Lung (tissue), 12 donors: ENCODE results near the gene CYTH2. TPM values are rescaled to one million over a fixed set of nuclear protein-coding genes. Genes with fewer than 3 reads are reported as not detected.

ENCODE experiments used
- ATAC-seq: fragments of 200-7000 bp; cut with Tn5 transposase; one replicate; pipeline ENCODE4 v1.9.1; 2020; ENCODE audit warnings: moderate number of reproducible peaks; ENCODE audit not compliant: insufficient read depth, low FRiP score
- DNase-seq, 3 donors: peaks; one replicate each; pipeline ENCODE4 v3.0.0-alpha.2; 2013 to 2017
- H3K27ac ChIP-seq, 2 donors: one replicate each; pipeline ENCODE4 v1.5.1; 2013; ENCODE audit warnings: mild to moderate bottlenecking in 2 of 2, moderate library complexity in 2 of 2, control low read depth in 1 of 2, inconsistent platforms in 1 of 2, low read depth in 1 of 2, low read length in 1 of 2
- H3K27me3 ChIP-seq, 3 donors: one replicate each; pipeline ENCODE4 v1.5.1; 2013; ENCODE audit warnings: low read length in 2 of 3; ENCODE audit not compliant: control insufficient read depth in 3 of 3, insufficient read depth in 3 of 3
- H3K36me3 ChIP-seq, 4 donors: one replicate each; pipeline ENCODE4 v1.5.1; 2013; ENCODE audit warnings: low read length in 4 of 4, mild to moderate bottlenecking in 1 of 4, moderate library complexity in 1 of 4; ENCODE audit not compliant: control insufficient read depth in 4 of 4, insufficient read depth in 4 of 4
- H3K4me1 ChIP-seq, 5 donors: one replicate each; pipeline ENCODE4 v1.5.1; 2013; ENCODE audit warnings: low read length in 5 of 5, mild to moderate bottlenecking in 2 of 5, moderate library complexity in 1 of 5; ENCODE audit not compliant: control insufficient read depth in 5 of 5, insufficient read depth in 5 of 5
- H3K4me3 ChIP-seq: one replicate; pipeline ENCODE4 v1.5.1; 2013; ENCODE audit warnings: mild to moderate bottlenecking, control low read depth, moderate library complexity
- H3K9ac ChIP-seq, 2 donors: one replicate each; pipeline ENCODE4 v1.5.1; 2013; ENCODE audit warnings: low read length in 2 of 2, control low read depth in 1 of 2; ENCODE audit not compliant: insufficient read depth in 1 of 2
- H3K9me3 ChIP-seq, 4 donors: one replicate each; pipeline ENCODE4 v1.5.1; 2013; ENCODE audit warnings: low read length in 3 of 4, mild to moderate bottlenecking in 1 of 4, moderate library complexity in 1 of 4; ENCODE audit not compliant: control insufficient read depth in 4 of 4, insufficient read depth in 3 of 4
- WGBS, 2 donors: extraction: QIAGEN DNeasy Blood & Tissue Kit; methylation state at CpG; one replicate each; pipeline ENCODE4 v1.1.7; 2013; 5-methylcytosine and 5-hydroxymethylcytosine counted together
- polyA plus RNA-seq, 2 donors: library from polyadenylated mRNA; stranded (reverse); fragments of 200-250 nt; gene quantifications; one replicate each; pipeline ENCODE4 v1.2.1, GENCODE V29; 2013
- total RNA-seq, 2 donors: library from RNA; depleted of rRNA in 1 of 2; stranded (reverse); fragments of >200 nt in 1 of 2; gene quantifications; one replicate each; pipeline ENCODE4 v1.2.1, GENCODE V29; 2014 to 2021
- TF ChIP-seq, protein P1 (sequence below): IDR thresholded peaks from 2 replicates; pipeline ENCODE4 v1.5.1; 2012; ENCODE audit warnings: mild to moderate bottlenecking; ENCODE audit errors: control extremely low read depth, extremely low read depth
- donor health status: control.
- donor health status: control.
- donor health status: Bipolar disorder and iron deficiency.
- donor health status: healthy.
- donor health status: DM: yes; HTN: yes; CAD: no.

Gene CYTH2
- total and polyA plus RNA-seq, 4 donors, result 44.1 to 72.5 (median 49.2) TPM

DNA sequence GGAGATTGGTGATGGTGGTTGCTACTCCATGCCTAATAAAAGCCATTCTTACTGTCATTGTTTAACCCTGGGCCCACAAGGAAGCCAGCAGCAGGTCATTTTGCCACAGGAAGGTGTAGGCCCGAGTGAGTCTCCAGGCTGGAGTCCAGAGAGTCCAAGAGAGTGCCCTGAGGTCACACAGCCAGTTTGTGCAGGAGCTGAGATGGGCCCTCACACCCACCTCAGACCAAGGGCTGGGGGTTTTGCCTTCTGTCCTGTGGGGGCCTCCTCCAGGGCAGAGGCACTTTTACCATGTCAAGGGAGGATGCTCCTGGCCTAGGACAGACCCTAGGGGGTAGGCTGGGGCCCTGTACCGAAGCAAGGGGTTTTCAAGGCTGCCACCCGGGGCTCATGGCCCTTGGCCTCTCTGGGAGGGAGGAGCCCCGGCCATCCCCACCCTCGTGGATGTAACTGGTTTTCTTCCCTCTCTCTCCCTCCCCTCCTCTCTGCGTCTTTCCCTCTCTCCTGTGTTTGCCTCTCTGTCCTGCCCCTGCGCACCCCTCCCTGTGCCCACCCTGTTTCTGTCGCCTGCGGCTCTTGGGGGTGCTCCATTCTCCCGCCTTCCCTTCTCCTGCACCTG, 8.0 kb downstream of the CYTH2 start:
- H3K36me3 ChIP-seq, result peaks cover 21 to 66% (median 46%) of the 10 kb centered on the region in 4 donors
- no peak overlapping the region for H3K4me3 ChIP-seq
- TF ChIP-seq, protein P1, sequence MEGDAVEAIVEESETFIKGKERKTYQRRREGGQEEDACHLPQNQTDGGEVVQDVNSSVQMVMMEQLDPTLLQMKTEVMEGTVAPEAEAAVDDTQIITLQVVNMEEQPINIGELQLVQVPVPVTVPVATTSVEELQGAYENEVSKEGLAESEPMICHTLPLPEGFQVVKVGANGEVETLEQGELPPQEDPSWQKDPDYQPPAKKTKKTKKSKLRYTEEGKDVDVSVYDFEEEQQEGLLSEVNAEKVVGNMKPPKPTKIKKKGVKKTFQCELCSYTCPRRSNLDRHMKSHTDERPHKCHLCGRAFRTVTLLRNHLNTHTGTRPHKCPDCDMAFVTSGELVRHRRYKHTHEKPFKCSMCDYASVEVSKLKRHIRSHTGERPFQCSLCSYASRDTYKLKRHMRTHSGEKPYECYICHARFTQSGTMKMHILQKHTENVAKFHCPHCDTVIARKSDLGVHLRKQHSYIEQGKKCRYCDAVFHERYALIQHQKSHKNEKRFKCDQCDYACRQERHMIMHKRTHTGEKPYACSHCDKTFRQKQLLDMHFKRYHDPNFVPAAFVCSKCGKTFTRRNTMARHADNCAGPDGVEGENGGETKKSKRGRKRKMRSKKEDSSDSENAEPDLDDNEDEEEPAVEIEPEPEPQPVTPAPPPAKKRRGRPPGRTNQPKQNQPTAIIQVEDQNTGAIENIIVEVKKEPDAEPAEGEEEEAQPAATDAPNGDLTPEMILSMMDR, result no peak
- H3K9me3 ChIP-seq, result no peaks in the 10 kb centered on the region
- DNase-seq (no peak), ATAC-seq (no peak)
- H3K27ac ChIP-seq, result no peak overlapping the region
- WGBS, 2 donors, result 82 to 90% methylated on average over 10 of the region's 10 CpGs
- H3K9ac ChIP-seq, result no peak overlapping the region
- no peaks in the 10 kb centered on the region for H3K27me3 ChIP-seq
- H3K4me1 ChIP-seq, result peaks cover 0 to 16% (median 4%) of the 10 kb centered on the region in 5 donors

DNA sequence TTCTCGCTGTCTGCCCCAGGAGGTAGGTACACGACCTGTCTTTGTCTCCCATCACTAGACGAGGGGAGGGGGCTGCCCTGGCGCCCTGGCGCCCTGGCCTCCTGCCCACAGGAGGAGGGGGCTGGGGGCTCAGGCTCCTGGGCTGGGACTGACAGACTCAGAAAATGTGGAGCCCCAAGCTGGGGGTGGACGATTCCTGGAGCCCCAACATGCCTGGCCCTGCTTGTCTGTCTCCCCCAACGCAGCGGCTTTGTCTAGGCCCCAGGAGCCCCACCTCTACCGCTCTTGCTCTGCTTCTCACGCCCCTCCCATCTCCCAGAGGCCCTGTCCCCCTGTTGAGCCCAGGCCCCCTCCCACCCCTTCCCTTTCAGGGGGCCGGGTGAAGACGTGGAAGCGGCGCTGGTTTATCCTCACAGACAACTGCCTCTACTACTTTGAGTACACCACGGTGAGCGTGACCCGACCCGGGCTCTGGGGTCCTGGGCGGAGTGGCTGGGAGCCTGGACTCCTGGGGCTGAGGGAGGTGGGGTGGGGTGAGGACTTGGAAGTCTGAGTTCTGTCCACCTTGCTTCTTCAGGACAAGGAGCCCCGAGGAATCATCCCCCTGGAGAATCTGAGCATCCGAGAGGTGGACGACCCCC, 8.6 kb downstream of the CYTH2 start:
- Histone ChIP-seq H3K4me1 (peaks cover 0 to 16% (median 4%) of the 10 kb centered on the region in 5 donors), H3K27ac (no peak overlapping the region), H3K4me3 (no peak overlapping the region), H3K27me3 (no peaks in the 10 kb centered on the region), H3K9me3 (no peaks in the 10 kb centered on the region), H3K36me3 (peaks cover 17 to 61% (median 42%) of the 10 kb centered on the region in 4 donors), H3K9ac (no peak overlapping the region)
- TF ChIP-seq, protein P1, result no peak
- DNase-seq (no peak), ATAC-seq (no peak)
- WGBS, 2 donors, result 87 to 88% methylated on average over 22 of the region's 22 CpGs

DNA sequence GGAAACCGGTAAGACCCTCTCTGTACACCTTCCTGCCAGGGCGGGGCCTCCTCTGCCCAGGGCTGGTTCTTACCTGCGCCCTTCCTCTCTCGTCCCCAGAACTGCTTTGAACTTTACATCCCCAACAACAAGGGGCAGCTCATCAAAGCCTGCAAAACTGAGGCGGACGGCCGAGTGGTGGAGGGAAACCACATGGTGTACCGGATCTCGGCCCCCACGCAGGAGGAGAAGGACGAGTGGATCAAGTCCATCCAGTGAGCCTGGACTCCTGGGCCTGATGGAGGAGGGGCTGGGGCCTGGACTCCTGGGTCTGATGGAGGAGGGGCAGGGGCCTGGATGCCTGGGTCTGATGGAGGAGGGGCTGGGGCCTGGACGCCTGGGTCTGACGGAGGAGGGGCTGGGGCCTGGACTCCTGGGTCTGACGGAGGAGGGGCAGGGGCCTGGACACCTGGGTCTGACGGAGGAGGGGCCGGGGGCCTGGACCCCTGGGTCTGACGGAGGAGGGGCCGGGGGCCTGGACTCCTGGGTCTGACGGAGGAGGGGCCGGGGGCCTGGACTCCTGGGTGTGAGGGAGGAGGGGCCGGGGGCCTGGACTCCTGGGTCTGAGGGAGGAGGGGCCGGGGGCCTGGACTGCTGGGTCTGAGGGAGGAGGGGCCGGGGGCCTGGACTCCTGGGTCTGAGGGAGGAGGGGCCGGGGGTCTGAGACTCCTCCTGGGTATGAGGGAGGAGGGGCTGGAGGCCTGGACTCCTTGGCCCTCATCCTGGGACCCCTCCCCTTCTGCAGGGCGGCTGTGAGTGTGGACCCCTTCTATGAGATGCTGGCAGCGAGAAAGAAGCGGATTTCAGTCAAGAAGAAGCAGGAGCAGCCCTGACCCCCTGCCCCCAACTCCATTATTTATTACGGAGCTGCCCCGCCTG, 9.4 kb downstream of the CYTH2 start:
- Histone ChIP-seq H3K9me3 (no peaks in the 10 kb centered on the region), H3K9ac (no peak overlapping the region), H3K4me1 (peaks cover 0 to 16% (median 4%) of the 10 kb centered on the region in 5 donors), H3K27me3 (no peaks in the 10 kb centered on the region), H3K4me3 (no peak overlapping the region), H3K27ac (no peak overlapping the region), H3K36me3 (peaks cover 10 to 53% (median 34%) of the 10 kb centered on the region in 4 donors)
- DNase-seq (no peak), ATAC-seq (no peak)
- TF ChIP-seq, protein P1, result no peak
- WGBS, 2 donors, result 87 to 90% methylated on average over 28 to 29 of the region's 29 CpGs
